Iris pigment epithelial cell (primary cell): ENCODE measurements around the gene NUAK1.
"Not testable (repeated sequence)": the region's sequence is repeated elsewhere in the genome, so short reads cannot be mapped to it uniquely, and the experiment has no call there.

Experiments used
- DNase-seq: peaks from one replicate; pipeline ENCODE4 v3.0.0-alpha.2; 2011; ENCODE audit warnings: low read depth

Gene NUAK1

DNA sequence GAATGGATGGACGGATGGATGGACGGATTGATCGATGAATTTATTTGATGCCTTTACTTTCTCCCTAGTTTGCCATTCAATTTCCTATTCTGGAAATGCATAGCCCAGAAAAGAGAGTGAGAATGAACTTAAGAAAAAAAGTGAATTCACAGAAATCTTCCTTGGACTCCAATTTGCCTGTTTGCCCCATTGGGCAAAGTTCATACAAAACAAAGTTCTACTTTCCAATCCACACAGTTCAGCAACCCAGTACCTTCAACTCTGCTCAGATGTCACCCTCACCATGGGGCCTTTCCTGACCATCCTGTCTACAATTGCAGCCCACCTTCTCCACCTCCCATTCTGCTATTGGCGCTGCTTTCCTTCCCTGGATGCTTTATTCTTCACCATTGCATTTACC is 8.2 kb upstream of the NUAK1 start:
- no peak for DNase-seq

- DNase-seq: no peak
These were observed 7.0 kb upstream of the NUAK1 start for GRCh38 chr12:106145539-106146447.

- peak; percentile 57 for DNase-seq
These were observed 6.1 kb upstream of the NUAK1 start for GRCh38 chr12:106144847-106145246.

DNA sequence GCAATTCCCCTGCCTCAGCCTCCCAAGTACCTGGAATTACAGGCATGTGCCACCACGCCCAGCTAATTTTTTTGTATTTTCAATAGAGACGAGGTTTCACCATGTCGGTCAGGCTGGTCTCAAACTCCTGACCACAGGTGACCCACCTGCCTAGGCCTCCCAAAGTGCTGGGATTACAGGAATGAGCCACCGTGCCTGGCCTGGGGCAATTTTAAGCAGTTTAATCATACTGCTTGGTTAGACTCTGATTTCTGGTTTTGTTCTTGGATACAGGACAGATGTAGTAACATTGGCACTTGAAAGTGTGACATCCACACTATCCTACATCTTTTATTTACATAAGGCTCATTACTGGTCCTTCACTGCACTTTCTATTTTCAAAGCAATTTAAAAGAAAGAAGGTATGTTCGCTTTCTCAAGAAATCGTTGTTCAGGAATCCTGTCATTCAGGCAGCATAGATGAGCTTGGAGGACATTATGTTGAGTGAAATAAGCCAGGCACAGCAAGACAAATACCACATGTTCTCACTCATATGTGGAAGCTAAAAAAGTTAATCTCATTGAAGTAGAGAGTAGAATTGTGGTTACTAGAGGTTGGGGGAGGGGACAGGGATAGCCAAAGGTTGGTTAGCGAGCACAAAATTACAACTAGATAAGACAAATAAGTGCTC is 4.0 kb upstream of the NUAK1 start:
- DNase-seq: no peak

GRCh38 chr12:106141920-106142319 is 3.2 kb upstream of the NUAK1 start:
- not testable (repeated sequence) for DNase-seq

GRCh38 chr12:106141452-106141851 is 2.7 kb upstream of the NUAK1 start:
- no peak for DNase-seq

GRCh38 chr12:106141003-106141402 is 2.2 kb upstream of the NUAK1 start:
- DNase-seq: no peak

DNA sequence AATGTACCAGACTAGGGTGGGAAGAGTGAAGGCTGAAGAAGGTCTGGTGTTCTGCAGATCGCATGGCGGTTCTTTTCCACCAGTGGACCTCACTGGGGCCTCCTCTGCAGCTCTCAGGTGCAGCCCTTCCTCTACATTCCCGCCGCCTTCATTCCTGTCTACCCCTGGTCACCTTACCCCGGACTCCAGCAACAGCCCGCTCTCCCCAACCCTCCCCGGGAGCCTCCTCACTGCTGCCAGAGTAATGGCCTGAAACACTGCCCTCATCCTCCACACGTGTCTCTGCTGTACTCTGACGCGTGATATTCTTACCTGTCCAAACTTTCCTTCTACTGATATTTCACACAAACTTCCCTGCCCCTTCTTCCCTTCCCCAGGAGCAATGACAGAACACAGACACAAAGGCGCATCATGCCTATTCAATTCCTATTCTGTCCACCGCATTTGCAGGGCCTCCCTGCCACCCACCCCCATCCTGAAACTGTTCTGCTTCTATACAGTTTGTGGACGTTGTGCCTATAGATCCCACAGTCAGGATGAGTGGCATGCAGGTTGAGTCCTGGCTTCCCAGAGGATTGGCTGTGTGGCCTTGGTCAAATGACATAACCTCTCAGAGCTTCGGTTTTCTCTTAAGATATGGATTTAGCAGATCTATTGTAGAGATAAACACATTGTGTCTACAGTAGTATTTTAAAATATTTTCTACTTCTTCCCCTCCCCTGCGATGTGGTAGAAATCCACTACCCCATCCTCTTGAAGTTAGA is 1.7 kb upstream of the NUAK1 start:
- no peak for DNase-seq

GRCh38 chr12:106139422-106140171 is 843 bp upstream of the NUAK1 start:
- DNase-seq: peak; percentile 72

- no peak for DNase-seq
These were observed 459 bp downstream of the NUAK1 start for GRCh38 chr12:106138357-106138632.

- DNase-seq: no peak
These were observed 1.0 kb downstream of the NUAK1 start for GRCh38 chr12:106137530-106138356.

DNA sequence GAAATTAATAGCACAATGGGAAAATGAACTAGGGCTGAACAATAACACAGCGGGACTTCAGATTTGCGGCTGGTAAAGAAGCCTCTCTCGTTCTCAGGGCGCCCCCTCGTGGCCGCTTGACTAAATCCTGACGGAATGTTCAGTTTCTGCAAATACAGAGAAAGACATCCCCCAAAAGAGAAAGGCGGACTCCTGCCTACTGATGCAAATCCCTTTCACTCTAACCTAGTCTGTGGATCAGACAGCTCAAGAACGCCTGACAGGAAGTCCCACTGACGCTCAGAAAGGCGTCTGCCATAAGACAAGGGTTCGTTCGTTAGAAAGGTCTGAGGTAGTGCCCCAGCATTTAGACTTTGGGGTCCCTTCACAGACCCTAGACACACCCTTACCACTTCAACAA is 2.5 kb downstream of the NUAK1 start:
- DNase-seq: peak; percentile 84

DNA sequence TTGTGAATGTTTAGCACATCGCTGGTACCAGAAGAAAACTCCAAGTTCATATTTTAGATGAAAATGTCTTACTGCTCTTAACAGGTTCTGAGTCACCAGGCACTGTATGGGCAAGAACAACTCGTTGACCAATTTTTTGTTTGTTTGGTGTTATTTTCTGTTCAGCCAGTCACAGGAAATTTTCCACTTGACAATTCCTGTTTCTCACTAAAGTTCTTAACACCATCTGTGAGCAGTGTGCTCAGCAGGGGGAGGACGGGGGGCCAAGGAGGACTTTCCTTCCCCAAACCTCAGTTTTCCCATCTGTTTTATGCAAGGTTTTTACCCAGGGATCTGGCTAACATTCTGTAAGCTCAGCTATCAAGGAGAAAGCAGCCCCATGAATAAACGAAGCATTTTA is 3.0 kb downstream of the NUAK1 start:
- DNase-seq: peak; percentile 84

DNA sequence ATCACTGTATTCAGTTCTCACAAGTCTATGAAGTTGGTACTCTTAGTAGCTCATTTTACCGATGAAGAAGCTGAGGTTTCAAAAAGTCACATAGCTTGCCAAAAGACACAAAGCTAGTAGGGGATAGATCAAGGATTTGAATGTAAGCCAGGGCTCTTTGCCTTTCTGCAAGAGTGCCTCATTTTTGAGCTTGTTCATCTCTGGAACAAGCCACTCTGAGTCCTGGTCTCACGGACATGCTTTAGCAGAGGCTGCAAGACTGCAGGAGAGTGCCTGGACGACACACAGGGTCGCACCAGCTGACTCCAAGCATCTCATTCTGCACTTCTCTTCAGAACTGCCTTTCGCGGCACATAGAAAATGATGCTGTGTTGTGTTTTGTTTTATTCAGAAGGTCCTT is 3.7 kb downstream of the NUAK1 start:
- no peak for DNase-seq

DNA sequence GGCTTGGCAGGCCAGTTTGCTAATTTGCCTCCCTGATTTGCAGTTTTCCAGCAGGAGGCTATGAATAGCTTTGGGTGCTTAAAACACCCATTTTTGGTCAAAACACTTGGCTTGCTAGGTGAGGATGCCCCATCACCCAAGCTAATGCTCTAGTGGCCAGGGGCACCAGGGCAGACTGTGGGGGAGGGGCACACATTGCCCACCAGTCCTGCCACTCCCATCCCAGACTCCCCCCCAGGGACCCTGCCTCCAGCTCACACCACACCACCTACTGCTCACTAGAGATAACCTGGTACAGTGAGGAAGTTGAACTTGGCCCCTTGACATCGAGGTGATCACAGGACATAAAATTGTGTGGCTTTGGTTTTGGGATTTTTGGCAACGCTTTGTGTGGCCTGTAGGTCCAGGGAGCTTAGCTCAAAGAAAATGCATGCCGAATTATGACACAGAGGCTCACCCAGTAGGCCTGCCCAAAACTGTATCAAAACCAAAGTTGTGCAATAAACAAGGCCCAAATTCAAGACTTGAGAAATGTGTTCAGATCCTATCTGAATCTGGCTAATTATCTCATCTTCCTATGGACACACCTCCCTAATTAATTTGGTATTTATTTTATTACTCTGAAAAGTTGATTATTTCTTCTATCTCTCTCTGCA is 4.3 kb downstream of the NUAK1 start:
- no peak for DNase-seq

DNA sequence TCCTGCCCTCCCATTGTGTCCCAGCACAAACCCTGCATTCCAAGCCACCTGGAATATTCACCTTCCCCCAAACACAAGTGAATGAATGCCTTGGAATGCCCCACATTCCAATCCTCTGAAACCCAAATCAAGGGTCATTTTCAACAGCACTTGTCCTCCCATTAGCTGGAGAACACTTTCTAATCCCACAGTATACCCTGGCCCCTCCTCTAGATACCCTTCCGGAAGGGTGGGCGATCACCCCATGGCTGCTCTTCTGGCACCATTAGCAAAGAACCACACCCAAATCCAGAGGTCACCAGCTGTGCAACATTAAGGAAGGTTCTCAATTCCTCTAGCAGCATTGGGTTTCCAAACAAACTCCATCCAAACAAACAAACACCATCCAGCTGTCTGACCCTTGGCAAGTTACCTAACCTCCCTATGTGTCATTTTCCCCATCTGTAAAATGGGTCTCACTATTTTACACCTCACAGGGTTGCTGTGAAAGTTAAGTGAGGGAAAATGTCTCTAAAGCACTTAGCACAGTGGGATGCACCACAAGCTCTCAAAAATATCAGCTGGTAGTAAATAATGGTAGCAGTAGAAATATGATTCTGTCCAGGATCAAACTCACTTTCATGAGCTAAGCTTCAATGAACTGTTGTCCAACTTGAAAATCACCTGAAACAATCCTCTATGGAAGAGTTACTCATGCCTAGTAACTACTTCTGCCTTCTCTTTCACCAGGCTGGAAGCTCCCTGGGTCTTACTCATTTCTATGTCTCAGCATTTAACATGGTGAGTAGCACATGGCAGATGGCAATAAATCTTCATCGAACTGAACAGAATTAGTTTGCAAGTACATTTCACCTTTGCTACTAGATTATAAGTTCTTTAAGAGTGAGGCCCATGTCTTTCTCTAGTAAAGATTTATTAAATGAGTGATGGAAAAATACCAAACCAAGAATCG is 5.3 kb downstream of the NUAK1 start:
- no peak for DNase-seq

GRCh38 chr12:106132175-106133135 is 6.3 kb downstream of the NUAK1 start:
- no peak for DNase-seq

- no peak for DNase-seq
These were observed 7.1 kb downstream of the NUAK1 start for GRCh38 chr12:106131676-106132075.
